ENCODE results near the gene HES4.
"Not testable (repeated sequence)": the region's sequence is repeated elsewhere in the genome, so short reads cannot be mapped to it uniquely, and the experiment has no call there.

The HES4 gene

GRCh38 chr1:1034439-1034781 is 34.5 kb upstream of the HES4 start:
- DNase-seq (ENCODE audit: extremely low spot score, insufficient read length, low read depth) (no peak), FAIRE-seq (no peak)

DNA sequence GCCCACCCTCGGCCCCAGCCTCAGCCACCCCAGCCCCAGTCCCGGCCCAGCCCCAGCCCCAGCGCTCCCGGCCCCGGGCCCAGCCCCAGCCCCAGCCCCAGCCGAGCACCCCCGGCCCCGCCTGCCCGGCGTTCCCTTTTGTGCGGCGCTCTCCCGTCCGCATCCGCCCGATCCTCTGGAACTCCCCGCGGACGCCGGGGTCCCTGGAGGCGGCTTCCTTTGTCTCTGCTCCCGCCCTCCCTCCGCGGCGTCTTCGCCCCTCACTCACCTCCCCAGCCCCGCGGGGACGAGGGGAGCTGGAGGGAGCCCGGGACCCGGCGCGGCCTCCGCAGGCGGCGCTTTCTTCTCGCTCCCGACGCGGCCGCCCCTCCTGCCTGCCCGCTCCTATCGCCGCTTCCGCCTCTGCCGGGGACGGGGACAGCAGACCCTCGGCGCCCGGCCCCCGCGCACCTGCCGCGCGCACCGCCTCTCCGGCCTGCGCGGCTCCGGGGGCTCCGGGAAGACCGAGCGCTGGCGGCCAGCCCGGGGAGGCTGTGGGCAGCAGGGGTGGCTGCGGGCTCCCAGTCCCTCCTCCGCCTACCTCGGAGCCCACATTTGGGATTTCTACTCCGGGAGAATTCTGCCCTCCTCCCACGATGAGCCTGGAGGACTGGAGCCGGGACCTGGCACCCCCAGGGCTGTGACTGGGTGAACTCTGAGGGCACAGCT is 34.0 kb upstream of the HES4 start:
- no peak for DNase-seq (ENCODE audit: extremely low spot score, insufficient read length, low read depth)
- FAIRE-seq, result no peak

DNA sequence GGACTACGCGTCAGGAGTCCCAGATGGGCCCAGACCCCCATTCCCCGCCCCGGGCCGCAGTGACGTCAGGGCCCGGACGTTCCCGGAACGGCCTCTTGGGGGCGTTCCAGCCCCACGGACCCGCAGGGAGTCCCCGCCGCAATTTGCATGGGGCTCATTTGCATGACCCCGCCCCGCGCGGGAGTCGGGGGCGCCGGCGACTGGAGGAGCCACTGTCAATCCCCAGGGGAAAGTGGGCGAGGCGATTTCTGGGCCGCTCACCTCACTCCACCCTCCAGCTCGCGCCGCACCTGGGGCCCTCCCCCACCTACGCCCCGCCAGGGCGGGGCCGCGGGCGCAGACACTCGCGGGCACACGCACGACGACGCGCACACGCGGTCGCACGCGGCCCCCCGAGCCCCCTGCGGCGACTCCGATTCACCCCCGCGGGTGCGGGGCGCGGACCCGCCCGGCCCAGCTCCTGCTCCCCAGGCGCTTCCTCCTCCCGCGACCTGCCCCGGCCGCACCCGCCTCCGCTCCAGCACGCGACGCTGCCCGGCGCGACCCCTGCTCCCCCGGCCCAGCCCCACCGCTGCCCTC is 33.2 kb upstream of the HES4 start:
- FAIRE-seq (peak; percentile 97), DNase-seq (ENCODE audit: extremely low spot score, insufficient read length, low read depth) (peak; percentile 86)

DNA sequence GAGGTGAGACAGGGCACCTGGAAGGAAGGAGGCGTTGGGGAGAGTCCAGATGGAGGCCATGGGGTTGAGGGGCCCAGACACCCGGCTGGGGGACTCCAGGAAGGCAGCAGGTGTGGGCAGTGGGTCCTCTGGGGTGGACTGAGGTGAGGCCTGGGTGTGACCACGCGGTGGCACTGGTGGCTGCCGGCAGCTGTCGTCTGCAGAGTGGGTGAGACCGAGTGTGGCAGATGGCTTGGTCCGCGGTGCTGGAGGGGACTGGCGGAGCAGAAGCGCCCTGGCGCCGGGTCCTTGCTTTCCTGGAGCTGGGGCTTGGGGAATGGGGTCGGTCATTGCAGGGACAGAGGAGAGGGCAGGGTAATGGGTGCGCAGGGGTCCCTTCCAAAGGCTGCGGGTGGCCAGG is 32.5 kb upstream of the HES4 start:
- FAIRE-seq, result no peak
- DNase-seq (ENCODE audit: extremely low spot score, insufficient read length, low read depth), result no peak

- no peak for DNase-seq (ENCODE audit: extremely low spot score, insufficient read length, low read depth)
- FAIRE-seq, result no peak
Observed at GRCh38 chr1:1031659-1032235, 31.9 kb upstream of the HES4 start.

DNA sequence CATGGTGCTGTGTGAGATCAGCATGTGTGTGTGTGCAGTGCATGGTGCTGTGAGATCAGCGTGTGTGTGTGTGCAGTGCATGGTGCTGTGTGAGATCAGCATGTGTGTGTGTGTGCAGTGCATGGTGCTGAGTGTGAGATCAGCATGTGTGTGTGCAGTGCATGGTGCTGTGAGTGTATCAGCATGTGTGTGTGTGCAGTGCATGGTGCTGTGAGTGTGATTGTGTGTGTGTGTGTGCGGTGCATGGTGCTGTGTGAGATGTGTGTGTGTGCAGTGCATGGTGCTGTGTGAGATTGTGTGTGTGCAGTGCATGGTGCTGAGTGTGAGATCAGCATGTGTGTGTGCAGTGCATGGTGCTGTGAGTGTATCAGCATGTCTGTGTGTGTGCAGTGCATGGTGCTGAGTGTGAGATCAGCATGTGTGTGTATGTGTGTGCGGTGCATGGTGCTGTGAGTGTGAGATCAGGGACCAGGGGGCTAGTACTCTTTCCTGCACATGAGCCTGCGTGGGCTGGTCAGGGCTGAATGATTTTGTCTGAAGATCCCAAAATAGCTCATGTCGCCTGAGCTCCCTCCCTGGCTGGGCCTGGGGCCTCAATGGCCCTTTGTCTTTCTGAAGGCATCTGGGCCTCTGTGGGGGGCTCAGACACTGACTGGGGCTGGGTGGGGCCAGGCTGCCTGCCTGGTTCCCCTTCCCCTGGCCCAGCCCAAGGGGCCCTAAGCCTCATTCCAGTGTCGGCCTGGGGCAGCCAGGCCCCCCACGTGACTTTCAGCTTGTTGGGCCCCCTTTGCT is 31.2 kb upstream of the HES4 start:
- peak; percentile 50 for FAIRE-seq
- not testable (repeated sequence) for DNase-seq (ENCODE audit: extremely low spot score, insufficient read length, low read depth)

DNA sequence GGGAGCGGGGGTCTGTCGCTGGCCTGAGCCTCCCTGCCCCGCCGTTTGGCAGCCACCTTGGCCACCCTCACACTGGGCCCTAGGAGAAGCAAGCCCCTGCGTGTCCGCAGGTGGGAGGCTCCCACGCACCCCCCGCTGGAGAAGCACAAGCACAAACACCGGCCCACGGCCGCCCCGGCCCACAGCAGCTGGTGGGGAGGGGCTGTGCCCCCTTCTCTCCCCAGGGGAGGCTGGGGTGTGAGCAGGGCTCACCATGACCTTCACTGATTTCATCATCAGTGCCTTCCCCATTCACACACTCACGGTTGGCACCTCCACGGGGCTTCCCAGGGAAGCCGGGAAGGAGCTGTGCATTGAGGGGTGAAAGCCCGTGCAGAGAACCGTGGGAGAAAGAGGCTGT is 27.9 kb upstream of the HES4 start:
- FAIRE-seq (no peak), DNase-seq (ENCODE audit: extremely low spot score, insufficient read length, low read depth) (no peak)

- DNase-seq (ENCODE audit: extremely low spot score, insufficient read length, low read depth), result no peak
- FAIRE-seq, result no peak
Observed at GRCh38 chr1:1026599-1027413, 26.9 kb upstream of the HES4 start.

DNA sequence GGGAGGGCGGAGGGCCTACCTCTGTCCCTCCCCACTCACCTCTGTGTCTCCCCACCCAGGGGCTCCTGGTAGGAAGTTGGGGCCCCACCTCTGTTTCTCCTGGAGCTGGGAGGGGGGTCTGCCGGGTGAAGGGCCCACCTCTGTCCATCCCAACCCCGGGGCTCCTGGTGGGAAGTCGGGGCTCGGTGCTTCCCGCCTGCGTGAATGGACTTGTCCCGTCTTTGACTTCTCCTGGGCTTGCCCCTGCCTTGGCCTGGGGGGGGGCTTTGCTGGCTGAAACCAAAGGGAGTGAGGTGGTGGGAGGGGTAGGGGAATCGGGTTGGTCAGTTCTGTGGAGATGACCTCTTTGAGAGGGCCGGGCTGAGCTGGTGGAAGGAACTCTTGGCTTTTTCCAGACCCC is 25.8 kb upstream of the HES4 start:
- FAIRE-seq (no peak), DNase-seq (ENCODE audit: extremely low spot score, insufficient read length, low read depth) (no peak)

DNA sequence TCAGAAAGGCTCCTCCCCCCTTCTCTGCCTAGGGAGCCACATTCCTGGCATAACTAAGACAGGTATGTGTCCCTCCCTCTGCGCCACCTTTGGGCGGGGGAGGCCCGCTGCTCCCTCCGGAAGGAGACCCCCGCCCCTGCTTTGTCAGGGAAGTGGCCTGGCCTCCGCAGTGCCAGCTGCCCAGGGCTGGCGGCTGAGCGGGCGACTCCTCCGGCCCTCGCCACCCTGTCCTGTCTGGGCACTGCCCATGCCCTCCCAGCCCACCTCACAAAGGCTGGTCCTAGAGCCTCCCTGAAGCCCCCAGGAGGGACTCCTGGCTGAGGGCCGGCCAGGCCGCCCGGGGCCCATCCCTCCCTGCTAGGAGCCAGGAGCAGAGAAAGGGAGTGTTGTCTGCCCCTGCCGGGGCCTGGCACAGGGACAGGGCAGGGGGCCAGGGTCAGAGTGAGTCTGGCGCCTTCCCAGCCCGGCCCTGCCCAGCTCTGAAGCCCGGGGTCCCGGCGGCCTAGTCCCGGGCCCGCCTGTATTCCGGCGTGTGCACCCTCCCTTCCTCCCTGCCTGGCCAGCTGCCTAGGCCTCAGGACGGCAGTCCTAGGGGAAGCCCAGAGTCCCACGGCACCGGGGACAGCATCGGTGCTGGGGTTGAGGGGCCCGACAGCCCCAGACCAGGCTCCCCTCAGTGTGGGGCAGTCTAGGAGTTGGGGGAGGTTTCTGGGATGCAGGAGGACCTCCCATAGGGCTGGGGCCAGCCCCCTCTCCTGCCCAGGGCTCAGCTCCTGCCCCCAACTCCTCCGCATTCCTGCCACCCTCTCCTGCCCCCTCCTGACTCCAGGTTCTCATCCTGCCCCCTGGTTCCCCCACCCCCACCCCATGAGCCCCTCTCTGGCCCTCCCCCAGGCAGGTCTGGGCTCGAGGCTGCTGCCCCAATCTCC is 25.1 kb upstream of the HES4 start:
- DNase-seq (ENCODE audit: extremely low spot score, insufficient read length, low read depth), result no peak
- FAIRE-seq, result no peak

DNA sequence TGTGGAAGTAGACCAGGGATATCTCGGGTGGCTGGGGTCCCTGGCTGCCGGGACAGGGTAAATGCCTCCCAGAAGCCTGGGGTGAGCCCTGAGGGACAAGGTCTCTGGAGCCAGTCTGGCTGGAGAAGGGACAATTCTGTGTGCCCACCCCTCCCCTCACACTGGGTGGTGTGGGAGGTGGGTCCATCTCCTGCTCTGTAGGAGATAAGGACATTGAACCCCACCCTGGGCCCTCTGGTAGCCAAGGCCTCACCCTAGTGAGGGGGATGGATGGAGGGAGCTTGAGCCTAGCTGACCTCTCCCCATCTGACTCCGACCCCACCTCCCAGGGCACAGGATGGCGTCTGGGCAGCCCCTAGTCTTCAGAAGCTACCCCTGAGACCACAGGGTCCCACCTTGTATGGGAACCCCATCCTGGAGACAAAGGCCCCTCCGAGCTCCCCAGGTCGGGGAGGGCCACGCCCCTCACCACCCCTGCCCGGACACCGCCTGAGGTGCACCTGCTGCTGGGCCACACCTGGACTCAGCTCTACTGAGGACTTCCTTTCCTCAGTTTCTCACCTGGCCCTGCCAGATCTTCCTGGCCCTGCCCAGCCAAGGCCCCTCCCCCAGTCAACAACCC is 24.4 kb upstream of the HES4 start:
- DNase-seq (ENCODE audit: extremely low spot score, insufficient read length, low read depth) (no peak), FAIRE-seq (no peak)

DNA sequence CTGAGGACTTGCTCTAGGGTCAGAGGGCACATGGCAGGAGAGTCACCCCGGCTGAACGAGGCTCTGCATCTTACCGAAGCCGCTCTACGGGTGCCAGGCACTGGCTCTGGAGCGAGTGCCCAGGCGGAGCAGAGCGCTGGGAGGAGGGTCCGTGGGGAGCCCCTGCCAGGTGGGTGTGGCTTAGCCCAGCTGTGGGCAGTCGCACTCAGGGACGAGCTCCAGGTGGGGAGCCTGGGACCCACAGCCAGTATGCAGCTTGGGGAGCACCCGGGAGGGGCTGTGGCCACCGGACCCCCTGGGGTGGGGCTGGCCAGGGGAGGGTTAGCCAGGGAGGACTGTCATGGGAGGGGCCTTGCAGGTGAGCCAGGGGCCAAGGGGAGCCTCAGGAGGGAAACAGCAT is 23.8 kb upstream of the HES4 start:
- FAIRE-seq, result no peak
- DNase-seq (ENCODE audit: extremely low spot score, insufficient read length, low read depth), result no peak

DNA sequence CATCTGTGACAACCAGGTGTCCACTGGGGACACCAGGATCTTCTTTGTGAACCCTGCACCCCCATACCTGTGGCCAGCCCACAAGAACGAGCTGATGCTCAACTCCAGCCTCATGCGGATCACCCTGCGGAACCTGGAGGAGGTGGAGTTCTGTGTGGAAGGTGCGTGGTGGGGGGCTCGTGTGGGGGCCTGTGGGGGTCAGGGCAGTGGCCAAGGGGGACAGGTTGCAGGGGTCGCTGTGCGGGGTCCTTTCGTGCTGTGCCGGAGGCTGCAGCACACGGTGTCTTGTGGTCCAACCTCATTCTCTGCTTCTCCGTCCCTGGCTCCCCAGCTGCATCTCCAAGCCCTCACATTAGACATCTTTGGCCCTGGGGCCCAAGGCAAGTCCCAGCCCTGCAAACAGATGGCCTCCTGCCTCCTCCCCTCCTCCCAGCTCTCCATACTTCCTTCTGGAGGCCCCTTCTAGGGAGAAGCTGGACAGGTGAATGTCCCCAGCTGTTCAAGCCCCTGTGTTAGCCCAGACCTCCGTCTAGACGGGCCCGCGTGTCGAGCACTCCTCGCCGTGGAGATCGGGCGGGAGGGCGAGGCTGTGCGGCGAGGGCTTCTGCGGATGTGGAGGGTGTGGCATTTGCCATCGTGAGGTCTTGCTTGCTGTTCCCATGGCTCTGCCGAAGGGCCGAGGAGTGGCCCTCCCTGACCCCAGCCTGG is 22.6 kb upstream of the HES4 start:
- no peak for DNase-seq (ENCODE audit: extremely low spot score, insufficient read length, low read depth)
- FAIRE-seq, result no peak

DNA sequence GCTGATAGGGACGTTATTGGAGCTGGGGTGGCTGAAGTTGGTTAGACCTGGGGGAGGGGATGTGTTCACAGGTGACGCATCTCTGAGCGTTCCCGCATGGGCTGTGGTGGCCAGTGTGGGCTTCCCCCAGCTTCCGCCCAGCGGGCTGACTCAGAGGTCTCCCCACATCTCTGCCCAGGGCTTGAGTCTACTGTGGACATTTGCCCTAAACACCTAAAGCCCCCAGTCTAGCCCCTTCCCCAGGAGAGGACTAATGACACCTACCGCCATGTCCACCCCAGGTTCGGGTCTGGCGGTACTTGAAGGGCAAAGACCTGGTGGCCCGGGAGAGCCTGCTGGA is 22.0 kb upstream of the HES4 start:
- no peak for FAIRE-seq
- no peak for DNase-seq (ENCODE audit: extremely low spot score, insufficient read length, low read depth)

DNA sequence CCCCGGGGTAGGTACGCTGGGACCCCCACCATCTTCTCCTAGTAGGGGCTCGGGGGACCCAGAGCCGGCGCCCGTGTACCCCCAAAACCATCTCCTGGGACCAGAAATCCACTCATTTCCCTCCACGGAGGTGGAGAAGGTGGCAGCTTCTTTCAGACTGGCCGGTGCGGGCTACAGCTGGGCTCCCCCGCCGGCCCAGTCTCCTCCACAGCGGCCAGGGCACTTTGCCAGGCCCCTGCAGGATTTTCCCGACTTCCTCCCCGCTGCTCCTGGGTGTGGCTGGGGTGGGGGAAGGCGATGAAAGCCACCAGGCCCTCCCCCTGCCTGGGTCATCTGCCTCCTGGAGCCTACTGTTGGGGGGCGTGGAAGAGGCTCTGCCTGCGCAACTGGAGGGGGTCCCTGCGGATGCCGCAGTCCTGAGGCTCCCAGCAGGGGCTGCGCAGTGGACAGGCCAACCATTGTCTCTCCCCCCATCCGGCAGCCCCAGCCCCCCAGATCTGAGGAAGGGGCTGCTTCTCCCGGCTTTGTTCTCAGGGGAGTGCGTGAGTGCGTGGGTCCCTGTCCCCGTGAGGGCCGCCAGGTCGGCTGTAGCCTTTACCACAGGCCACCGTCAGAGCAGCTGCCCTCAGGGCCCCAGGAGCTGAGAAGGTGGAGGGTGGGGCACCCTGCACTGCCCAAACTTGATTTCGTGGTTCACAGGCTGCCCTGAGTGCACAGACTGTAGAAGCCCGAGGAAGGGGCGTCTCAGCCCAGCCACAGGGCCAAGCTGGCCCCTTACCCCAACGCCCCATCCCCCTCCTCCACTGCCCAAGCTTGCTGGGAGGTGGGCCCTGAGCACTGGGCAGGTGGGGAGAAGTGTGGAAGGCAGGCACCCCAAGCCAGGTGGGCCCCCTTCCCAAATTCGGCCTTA is 21.4 kb upstream of the HES4 start:
- no peak for DNase-seq (ENCODE audit: extremely low spot score, insufficient read length, low read depth)
- FAIRE-seq, result no peak

- FAIRE-seq (no peak), DNase-seq (ENCODE audit: extremely low spot score, insufficient read length, low read depth) (no peak)
Observed at GRCh38 chr1:1020415-1021009, 20.6 kb upstream of the HES4 start.

DNA sequence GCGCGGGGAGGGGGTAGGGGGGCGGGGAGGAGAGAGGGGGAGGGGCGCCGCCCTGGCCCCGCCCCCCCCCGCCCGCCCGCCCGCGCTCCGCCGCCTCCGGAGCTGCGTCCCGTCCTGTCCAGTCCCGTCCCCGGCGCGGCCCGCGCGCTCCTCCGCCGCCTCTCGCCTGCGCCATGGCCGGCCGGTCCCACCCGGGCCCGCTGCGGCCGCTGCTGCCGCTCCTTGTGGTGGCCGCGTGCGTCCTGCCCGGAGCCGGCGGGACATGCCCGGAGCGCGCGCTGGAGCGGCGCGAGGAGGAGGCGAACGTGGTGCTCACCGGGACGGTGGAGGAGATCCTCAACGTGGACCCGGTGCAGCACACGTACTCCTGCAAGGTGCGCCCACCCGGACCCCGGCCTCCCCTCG is 20.1 kb upstream of the HES4 start, which contains the start of gene AGRN:
Gene AGRN (plus strand): TSS at position 121 of the 405 bp plus-strand sequence. CDS start 53 bp downstream, at position 174.
- no peak for FAIRE-seq
- peak; percentile 71 for DNase-seq (ENCODE audit: extremely low spot score, insufficient read length, low read depth)
